ENCODE data around the gene DAGLA. TPM values are rescaled to one million over a fixed set of nuclear protein-coding genes. Genes with fewer than 3 reads are reported as not detected.

DAGLA gene
- total and polyA plus RNA-seq, 2 of the 13 experiments (the other 11 are each of a cell fraction or from before 2014, with no cell fraction given), result 2.6 to 3.9 TPM

DNA sequence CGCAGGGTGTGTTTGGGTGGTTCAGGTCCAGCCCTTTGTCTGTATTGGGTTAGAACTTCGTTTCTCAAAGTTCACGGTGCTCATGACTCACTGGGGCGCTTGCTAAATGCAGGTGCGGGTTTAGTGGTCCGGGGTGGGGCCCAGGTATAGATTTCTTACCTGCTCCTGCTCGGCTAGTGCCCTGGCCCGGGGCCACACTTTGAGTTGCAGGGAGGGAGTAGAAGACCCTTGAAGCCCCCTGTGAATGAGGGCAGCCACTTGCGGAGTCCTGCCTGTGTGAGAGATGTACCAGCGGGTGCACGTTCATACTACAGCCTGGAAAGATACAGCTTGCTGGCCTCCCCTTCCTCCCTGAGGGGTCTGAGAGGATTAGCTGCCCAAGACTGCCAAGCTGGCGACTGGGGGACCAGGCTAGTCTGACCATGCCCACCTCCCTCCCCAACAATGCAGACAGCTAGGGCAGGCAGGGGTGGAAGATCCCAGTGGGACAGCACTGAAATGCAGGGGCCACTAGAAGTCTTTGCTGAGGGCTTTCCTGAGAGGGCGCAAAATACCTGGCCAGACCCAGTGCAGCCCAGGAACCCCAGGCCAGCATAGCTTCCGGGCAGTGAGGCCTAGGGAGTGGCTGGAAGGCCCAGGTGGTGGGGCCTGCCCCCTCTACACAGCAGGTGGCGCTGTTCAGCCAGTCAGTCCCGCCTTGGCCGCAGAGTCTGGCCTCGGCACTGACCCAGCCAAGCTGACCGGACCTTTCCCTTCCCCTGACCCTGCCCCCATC is 67.2 kb downstream of the DAGLA start (continued):
- TF ChIP-seq, protein P1, sequence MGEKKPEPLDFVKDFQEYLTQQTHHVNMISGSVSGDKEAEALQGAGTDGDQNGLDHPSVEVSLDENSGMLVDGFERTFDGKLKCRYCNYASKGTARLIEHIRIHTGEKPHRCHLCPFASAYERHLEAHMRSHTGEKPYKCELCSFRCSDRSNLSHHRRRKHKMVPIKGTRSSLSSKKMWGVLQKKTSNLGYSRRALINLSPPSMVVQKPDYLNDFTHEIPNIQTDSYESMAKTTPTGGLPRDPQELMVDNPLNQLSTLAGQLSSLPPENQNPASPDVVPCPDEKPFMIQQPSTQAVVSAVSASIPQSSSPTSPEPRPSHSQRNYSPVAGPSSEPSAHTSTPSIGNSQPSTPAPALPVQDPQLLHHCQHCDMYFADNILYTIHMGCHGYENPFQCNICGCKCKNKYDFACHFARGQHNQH (CRISPR knock-in tag; IDR thresholded peaks at IDR 0.05), result peak; percentile 81
- TF ChIP-seq ELF4 (CRISPR knock-in tag; IDR thresholded peaks at IDR 0.05; ENCODE audit: borderline replicate concordance) (no peak), ZNF10 (CRISPR knock-in tag; IDR thresholded peaks at IDR 0.05; ENCODE audit: borderline replicate concordance, low read depth) (no peak), ZNF335 (CRISPR knock-in tag; IDR thresholded peaks at IDR 0.05) (no peak), NRL (CRISPR knock-in tag; IDR thresholded peaks at IDR 0.05; ENCODE audit: borderline replicate concordance) (peak; percentile 57), RXRB (CRISPR knock-in tag; IDR thresholded peaks at IDR 0.05; ENCODE audit: borderline replicate concordance) (peak; percentile 48; the same call in 1 of the 2 replicates), ZNF317 (CRISPR knock-in tag; IDR thresholded peaks at IDR 0.05) (0 out of 2 replicates have a peak, but pooled peaks have one; percentile 6), IRF2 (CRISPR knock-in tag; IDR thresholded peaks at IDR 0.05) (peak; percentile 86)
- TF ChIP-seq, protein P2, sequence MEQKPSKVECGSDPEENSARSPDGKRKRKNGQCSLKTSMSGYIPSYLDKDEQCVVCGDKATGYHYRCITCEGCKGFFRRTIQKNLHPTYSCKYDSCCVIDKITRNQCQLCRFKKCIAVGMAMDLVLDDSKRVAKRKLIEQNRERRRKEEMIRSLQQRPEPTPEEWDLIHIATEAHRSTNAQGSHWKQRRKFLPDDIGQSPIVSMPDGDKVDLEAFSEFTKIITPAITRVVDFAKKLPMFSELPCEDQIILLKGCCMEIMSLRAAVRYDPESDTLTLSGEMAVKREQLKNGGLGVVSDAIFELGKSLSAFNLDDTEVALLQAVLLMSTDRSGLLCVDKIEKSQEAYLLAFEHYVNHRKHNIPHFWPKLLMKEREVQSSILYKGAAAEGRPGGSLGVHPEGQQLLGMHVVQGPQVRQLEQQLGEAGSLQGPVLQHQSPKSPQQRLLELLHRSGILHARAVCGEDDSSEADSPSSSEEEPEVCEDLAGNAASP (CRISPR knock-in tag; IDR thresholded peaks at IDR 0.05; ENCODE audit: borderline replicate concordance), result peak; percentile 53; the same call in 1 of the 2 replicates
- TF ChIP-seq, protein P3, sequence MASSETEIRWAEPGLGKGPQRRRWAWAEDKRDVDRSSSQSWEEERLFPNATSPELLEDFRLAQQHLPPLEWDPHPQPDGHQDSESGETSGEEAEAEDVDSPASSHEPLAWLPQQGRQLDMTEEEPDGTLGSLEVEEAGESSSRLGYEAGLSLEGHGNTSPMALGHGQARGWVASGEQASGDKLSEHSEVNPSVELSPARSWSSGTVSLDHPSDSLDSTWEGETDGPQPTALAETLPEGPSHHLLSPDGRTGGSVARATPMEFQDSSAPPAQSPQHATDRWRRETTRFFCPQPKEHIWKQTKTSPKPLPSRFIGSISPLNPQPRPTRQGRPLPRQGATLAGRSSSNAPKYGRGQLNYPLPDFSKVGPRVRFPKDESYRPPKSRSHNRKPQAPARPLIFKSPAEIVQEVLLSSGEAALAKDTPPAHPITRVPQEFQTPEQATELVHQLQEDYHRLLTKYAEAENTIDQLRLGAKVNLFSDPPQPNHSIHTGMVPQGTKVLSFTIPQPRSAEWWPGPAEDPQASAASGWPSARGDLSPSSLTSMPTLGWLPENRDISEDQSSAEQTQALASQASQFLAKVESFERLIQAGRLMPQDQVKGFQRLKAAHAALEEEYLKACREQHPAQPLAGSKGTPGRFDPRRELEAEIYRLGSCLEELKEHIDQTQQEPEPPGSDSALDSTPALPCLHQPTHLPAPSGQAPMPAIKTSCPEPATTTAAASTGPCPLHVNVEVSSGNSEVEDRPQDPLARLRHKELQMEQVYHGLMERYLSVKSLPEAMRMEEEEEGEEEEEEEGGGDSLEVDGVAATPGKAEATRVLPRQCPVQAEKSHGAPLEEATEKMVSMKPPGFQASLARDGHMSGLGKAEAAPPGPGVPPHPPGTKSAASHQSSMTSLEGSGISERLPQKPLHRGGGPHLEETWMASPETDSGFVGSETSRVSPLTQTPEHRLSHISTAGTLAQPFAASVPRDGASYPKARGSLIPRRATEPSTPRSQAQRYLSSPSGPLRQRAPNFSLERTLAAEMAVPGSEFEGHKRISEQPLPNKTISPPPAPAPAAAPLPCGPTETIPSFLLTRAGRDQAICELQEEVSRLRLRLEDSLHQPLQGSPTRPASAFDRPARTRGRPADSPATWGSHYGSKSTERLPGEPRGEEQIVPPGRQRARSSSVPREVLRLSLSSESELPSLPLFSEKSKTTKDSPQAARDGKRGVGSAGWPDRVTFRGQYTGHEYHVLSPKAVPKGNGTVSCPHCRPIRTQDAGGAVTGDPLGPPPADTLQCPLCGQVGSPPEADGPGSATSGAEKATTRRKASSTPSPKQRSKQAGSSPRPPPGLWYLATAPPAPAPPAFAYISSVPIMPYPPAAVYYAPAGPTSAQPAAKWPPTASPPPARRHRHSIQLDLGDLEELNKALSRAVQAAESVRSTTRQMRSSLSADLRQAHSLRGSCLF (CRISPR knock-in tag; IDR thresholded peaks at IDR 0.05; ENCODE audit: borderline replicate concordance), result no peak
- TF ChIP-seq, protein P4, sequence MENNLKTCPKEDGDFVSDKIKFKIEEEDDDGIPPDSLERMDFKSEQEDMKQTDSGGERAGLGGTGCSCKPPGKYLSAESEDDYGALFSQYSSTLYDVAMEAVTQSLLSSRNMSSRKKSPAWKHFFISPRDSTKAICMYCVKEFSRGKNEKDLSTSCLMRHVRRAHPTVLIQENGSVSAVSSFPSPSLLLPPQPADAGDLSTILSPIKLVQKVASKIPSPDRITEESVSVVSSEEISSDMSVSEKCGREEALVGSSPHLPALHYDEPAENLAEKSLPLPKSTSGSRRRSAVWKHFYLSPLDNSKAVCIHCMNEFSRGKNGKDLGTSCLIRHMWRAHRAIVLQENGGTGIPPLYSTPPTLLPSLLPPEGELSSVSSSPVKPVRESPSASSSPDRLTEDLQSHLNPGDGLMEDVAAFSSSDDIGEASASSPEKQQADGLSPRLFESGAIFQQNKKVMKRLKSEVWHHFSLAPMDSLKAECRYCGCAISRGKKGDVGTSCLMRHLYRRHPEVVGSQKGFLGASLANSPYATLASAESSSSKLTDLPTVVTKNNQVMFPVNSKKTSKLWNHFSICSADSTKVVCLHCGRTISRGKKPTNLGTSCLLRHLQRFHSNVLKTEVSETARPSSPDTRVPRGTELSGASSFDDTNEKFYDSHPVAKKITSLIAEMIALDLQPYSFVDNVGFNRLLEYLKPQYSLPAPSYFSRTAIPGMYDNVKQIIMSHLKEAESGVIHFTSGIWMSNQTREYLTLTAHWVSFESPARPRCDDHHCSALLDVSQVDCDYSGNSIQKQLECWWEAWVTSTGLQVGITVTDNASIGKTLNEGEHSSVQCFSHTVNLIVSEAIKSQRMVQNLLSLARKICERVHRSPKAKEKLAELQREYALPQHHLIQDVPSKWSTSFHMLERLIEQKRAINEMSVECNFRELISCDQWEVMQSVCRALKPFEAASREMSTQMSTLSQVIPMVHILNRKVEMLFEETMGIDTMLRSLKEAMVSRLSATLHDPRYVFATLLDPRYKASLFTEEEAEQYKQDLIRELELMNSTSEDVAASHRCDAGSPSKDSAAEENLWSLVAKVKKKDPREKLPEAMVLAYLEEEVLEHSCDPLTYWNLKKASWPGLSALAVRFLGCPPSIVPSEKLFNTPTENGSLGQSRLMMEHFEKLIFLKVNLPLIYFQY (CRISPR knock-in tag; IDR thresholded peaks at IDR 0.05; ENCODE audit: borderline replicate concordance), result peak; percentile 95
- TF ChIP-seq, protein P5, sequence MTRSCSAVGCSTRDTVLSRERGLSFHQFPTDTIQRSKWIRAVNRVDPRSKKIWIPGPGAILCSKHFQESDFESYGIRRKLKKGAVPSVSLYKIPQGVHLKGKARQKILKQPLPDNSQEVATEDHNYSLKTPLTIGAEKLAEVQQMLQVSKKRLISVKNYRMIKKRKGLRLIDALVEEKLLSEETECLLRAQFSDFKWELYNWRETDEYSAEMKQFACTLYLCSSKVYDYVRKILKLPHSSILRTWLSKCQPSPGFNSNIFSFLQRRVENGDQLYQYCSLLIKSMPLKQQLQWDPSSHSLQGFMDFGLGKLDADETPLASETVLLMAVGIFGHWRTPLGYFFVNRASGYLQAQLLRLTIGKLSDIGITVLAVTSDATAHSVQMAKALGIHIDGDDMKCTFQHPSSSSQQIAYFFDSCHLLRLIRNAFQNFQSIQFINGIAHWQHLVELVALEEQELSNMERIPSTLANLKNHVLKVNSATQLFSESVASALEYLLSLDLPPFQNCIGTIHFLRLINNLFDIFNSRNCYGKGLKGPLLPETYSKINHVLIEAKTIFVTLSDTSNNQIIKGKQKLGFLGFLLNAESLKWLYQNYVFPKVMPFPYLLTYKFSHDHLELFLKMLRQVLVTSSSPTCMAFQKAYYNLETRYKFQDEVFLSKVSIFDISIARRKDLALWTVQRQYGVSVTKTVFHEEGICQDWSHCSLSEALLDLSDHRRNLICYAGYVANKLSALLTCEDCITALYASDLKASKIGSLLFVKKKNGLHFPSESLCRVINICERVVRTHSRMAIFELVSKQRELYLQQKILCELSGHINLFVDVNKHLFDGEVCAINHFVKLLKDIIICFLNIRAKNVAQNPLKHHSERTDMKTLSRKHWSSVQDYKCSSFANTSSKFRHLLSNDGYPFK (CRISPR knock-in tag; IDR thresholded peaks at IDR 0.05; ENCODE audit: borderline replicate concordance), result peak; percentile 42
